ENCODE measurements around the gene KRTAP10-1.

Gene KRTAP10-1

GRCh38 chr21:44547656-44548331, 7.8 kb upstream of the KRTAP10-1 start:
- no peak for DNase-seq

- DNase-seq: no peak
Measured at GRCh38 chr21:44544566-44544965, 4.6 kb upstream of the KRTAP10-1 start.

- DNase-seq: no peak
Measured at GRCh38 chr21:44542716-44543115, 2.7 kb upstream of the KRTAP10-1 start.

- DNase-seq: no peak
Measured at GRCh38 chr21:44540741-44541288, 820 bp upstream of the KRTAP10-1 start.

GRCh38 chr21:44539046-44539445, 949 bp downstream of the KRTAP10-1 start:
- DNase-seq: no peak

- no peak for DNase-seq
Measured at GRCh38 chr21:44537930-44538911, 1.8 kb downstream of the KRTAP10-1 start.

- no peak for DNase-seq
Measured at GRCh38 chr21:44535963-44536362, 4.0 kb downstream of the KRTAP10-1 start.

- DNase-seq: no peak
Measured at GRCh38 chr21:44534688-44535087, 5.3 kb downstream of the KRTAP10-1 start.

- no peak for DNase-seq
Measured at GRCh38 chr21:44533891-44534627, 5.9 kb downstream of the KRTAP10-1 start.

- no peak for DNase-seq
Measured at GRCh38 chr21:44533121-44533890, 6.7 kb downstream of the KRTAP10-1 start.

- DNase-seq: no peak
Measured at GRCh38 chr21:44532712-44533111, 7.3 kb downstream of the KRTAP10-1 start.

GRCh38 chr21:44531606-44532564, 8.1 kb downstream of the KRTAP10-1 start:
- no peak for DNase-seq

GRCh38 chr21:44530903-44531605, 8.9 kb downstream of the KRTAP10-1 start:
- DNase-seq: no peak

- DNase-seq: no peak
Measured at GRCh38 chr21:44530221-44530902, 9.6 kb downstream of the KRTAP10-1 start.

GRCh38 chr21:44529503-44530125, 10.4 kb downstream of the KRTAP10-1 start:
- DNase-seq: no peak

- no peak for DNase-seq
Measured at GRCh38 chr21:44529011-44529421, 11.0 kb downstream of the KRTAP10-1 start.

GRCh38 chr21:44528634-44528995, 11.4 kb downstream of the KRTAP10-1 start:
- no peak for DNase-seq

- no peak for DNase-seq
Measured at GRCh38 chr21:44527983-44528633, 11.9 kb downstream of the KRTAP10-1 start.

All from NCI-H1092 (cell line).